Endodermal cell (in vitro differentiated cells): ENCODE data around the gene ZDHHC4. TPM values are rescaled to one million over a fixed set of nuclear protein-coding genes. Genes with fewer than 3 reads are reported as not detected.

Source experiments
- DNase-seq: peaks from one replicate; pipeline ENCODE4 v3.0.0-alpha.2; 2017
- H3K27ac ChIP-seq: 2 replicates; pipeline ENCODE4 v1.5.1; 2013; ENCODE audit warnings: mild to moderate bottlenecking, low read depth, low read length, moderate library complexity
- H3K27me3 ChIP-seq: 2 replicates; pipeline ENCODE4 v1.6.1; 2013; ENCODE audit warnings: mild to moderate bottlenecking, low read length, moderate library complexity; ENCODE audit not compliant: insufficient read depth, control insufficient read depth, poor library complexity, severe bottlenecking
- H3K36me3 ChIP-seq: 2 replicates; pipeline ENCODE4 v1.7.0; 2013; ENCODE audit warnings: mild to moderate bottlenecking, low read length, moderate library complexity; ENCODE audit not compliant: control insufficient read depth, insufficient read depth
- H3K4me1 ChIP-seq: one replicate; pipeline ENCODE4 v1.7.0; 2013; ENCODE audit warnings: low read length; ENCODE audit not compliant: control insufficient read depth, insufficient read depth
- H3K4me3 ChIP-seq: 2 replicates; pipeline ENCODE4 v1.5.1; 2013; ENCODE audit warnings: mild to moderate bottlenecking, low read length, moderate library complexity
- H3K9ac ChIP-seq: 2 replicates; pipeline ENCODE4 v1.6.1; 2013; ENCODE audit warnings: mild to moderate bottlenecking, low read length, moderate library complexity; ENCODE audit not compliant: poor library complexity, severe bottlenecking; ENCODE audit errors: extremely low read depth
- H3K9me3 ChIP-seq: 2 replicates; pipeline ENCODE4 v1.6.1; 2013; ENCODE audit warnings: mild to moderate bottlenecking, low read length, moderate library complexity; ENCODE audit not compliant: control insufficient read depth
- H3K27ac Mint-ChIP-seq: 2 replicates; pipeline ENCODE4 v1.8.0; 2020; ENCODE audit warnings: mixed read lengths
- H3K27me3 Mint-ChIP-seq: 2 replicates; pipeline ENCODE4 v1.8.0; 2021; ENCODE audit warnings: mild to moderate bottlenecking, mixed read lengths; ENCODE audit not compliant: insufficient read depth
- H3K36me3 Mint-ChIP-seq: 2 replicates; pipeline ENCODE4 v1.8.0; 2020; ENCODE audit warnings: low read depth, mixed read lengths
- H3K4me1 Mint-ChIP-seq: 2 replicates; pipeline ENCODE4 v1.8.0; 2020; ENCODE audit warnings: mixed read lengths
- H3K4me3 Mint-ChIP-seq: 2 replicates; pipeline ENCODE4 v1.8.0; 2020; ENCODE audit warnings: mild to moderate bottlenecking, moderate library complexity, mixed read lengths
- H3K9me3 Mint-ChIP-seq: 2 replicates; pipeline ENCODE4 v1.8.0; 2020; ENCODE audit warnings: mild to moderate bottlenecking, mixed read lengths
- CTCF ChIP-seq: fragments of 200-600 bp; sonication (generic); conservative IDR thresholded peaks from 2 replicates; pipeline ENCODE4 v1.5.0; 2021; ENCODE audit warnings: antibody characterized with exemption, mild to moderate bottlenecking
- WGBS, 2 experiments: methylation state at CpG; one replicate each; pipeline versions ENCODE4 v1.1.5 to v1.1.7; 2013; ENCODE audit warnings: missing lambda C conversion rate in 2 of 2, mixed read lengths in 1 of 2; ENCODE audit not compliant: insufficient coverage in 1 of 2, insufficient read length in 1 of 2; 5-methylcytosine and 5-hydroxymethylcytosine counted together
- total RNA-seq, 2 donors: library from RNA; stranded (reverse); fragmentation: NEBNext Ultra II Directional in 1 of 2; extraction: Animal tissue kit (Norgen Biotek cat#: 25700) in 1 of 2; gene quantifications; 2 replicates in 1 of 2; 3 replicates in 1 of 2; pipeline ENCODE4 v1.2.1, GENCODE V29; 2021

ZDHHC4 gene
- total RNA-seq, 2 donors from 2014 or later, result 79.1 to 85.6 TPM

GRCh38 chr7:6529643-6530042 is 47.6 kb upstream of the ZDHHC4 start:
- no peak overlapping the region for H3K9ac ChIP-seq
- H3K9me3 ChIP-seq, result no peaks in the 10 kb centered on the region
- H3K36me3 ChIP-seq, result no peaks in the 10 kb centered on the region
- Mint-ChIP-seq H3K36me3 (no peaks in the 10 kb centered on the region), H3K9me3 (no peaks in the 10 kb centered on the region), H3K27me3 (peaks cover 84% of the 10 kb centered on the region), H3K4me1 (peaks cover 4% of the 10 kb centered on the region), H3K4me3 (peak overlapping the region; percentile 62), H3K27ac (no peak overlapping the region)
- H3K27me3 ChIP-seq, result peaks cover 87% of the 10 kb centered on the region
- DNase-seq, result peak; percentile 58
- 60 to 83% methylated on average over 2 to 6 of the region's 6 CpGs for WGBS, 2 experiments
- TF ChIP-seq CTCF, result no peak
- no peak overlapping the region for H3K4me3 ChIP-seq
- H3K4me1 ChIP-seq, result no peaks in the 10 kb centered on the region
- H3K27ac ChIP-seq, result no peak overlapping the region

DNA sequence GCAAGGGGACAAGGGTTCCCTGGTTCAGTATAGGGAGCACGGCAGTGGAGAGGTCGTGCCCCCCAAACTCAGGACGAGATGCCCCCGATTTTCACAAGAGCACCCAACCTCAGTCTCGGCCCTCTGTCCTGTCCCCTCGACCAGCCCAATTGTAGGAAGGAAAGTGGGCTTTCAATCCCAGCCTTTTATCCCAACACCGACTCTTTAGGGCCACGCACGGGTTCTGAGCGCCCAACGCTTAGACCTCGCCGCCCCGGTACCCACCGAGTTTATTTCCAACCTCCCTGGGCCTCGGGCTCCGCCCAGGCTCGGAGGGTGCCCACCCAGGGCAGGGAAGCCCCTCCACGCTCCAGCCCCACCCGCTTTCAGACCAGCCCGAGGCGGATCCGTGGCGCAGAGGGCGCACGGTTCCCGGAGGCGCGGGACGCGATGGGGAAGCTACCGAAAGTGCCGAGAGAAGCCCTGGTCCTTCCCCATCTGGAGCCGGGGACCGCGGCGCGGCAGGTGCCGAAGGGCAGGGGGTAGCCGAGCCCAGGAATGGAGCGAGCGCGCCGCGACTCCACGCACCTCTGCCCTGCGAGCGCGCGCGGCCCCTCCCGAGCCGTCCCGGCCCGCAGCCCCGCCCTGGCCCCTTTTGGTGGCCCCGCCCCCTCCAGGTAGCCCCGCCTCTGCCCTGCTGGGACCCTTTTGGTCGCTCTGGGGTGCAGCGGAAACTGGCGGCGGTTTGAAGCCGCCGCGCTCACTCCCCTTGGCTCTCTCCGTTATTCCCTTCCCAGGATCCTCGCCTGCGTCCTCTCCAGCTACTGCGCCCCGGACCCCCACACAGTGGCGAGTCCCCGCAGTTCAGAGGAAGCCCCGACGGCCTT is 46.4 kb upstream of the ZDHHC4 start:
- Histone ChIP-seq H3K9me3 (no peaks in the 10 kb centered on the region), H3K27ac (no peak overlapping the region), H3K27me3 (peaks cover 91% of the 10 kb centered on the region), H3K9ac (no peak overlapping the region), H3K4me3 (peak overlapping the region; percentile 81), H3K4me1 (no peaks in the 10 kb centered on the region), H3K36me3 (no peaks in the 10 kb centered on the region)
- Mint-ChIP-seq H3K27me3 (peaks cover 88% of the 10 kb centered on the region), H3K4me1 (peaks cover 4% of the 10 kb centered on the region), H3K27ac (no peak overlapping the region), H3K4me3 (peak overlapping the region; percentile 62), H3K36me3 (no peaks in the 10 kb centered on the region), H3K9me3 (no peaks in the 10 kb centered on the region)
- DNase-seq, result peak; percentile 92
- 1 to 3% methylated on average over 38 to 74 of the region's 74 CpGs for WGBS, 2 experiments
- no peak for TF ChIP-seq CTCF

- TF ChIP-seq CTCF, result no peak
- Mint-ChIP-seq H3K4me1 (peaks cover 4% of the 10 kb centered on the region), H3K4me3 (peak overlapping the region; percentile 62), H3K27ac (no peak overlapping the region), H3K9me3 (no peaks in the 10 kb centered on the region), H3K36me3 (no peaks in the 10 kb centered on the region), H3K27me3 (peaks cover 88% of the 10 kb centered on the region)
- DNase-seq, result peak; percentile 59
- H3K9ac ChIP-seq, result no peak overlapping the region
- peak overlapping the region; percentile 81 for H3K4me3 ChIP-seq
- H3K4me1 ChIP-seq, result no peaks in the 10 kb centered on the region
- WGBS, 2 experiments, result 45 to 50% methylated on average over 10 to 19 of the region's 19 CpGs
- H3K36me3 ChIP-seq, result no peaks in the 10 kb centered on the region
- peaks cover 91% of the 10 kb centered on the region for H3K27me3 ChIP-seq
- H3K27ac ChIP-seq, result no peak overlapping the region
- no peaks in the 10 kb centered on the region for H3K9me3 ChIP-seq
These were observed 45.6 kb upstream of the ZDHHC4 start for GRCh38 chr7:6531492-6532279.
